OCI-LY3 (cell line): ENCODE data around the gene KCND1.
"Not testable (repeated sequence)": the region's sequence is repeated elsewhere in the genome, so short reads cannot be mapped to it uniquely, and the experiment has no call there.

Source experiments
- EZH2phosphoT487 ChIP-seq: fragments of 200-600 bp; shearing (Covaris generic); IDR thresholded peaks from 2 replicates; pipeline ENCODE4 v1.6.1; 2018; ENCODE audit warnings: antibody characterized with exemption, mixed run types, low read depth
- TF ChIP-seq, protein P1 (sequence below): fragments of 200-600, 300-600 bp; sonication (generic); IDR thresholded peaks from 2 replicates; pipeline ENCODE4 v1.5.1; 2014; ENCODE audit warnings: antibody characterized with exemption, low read length, low read depth

DNA sequence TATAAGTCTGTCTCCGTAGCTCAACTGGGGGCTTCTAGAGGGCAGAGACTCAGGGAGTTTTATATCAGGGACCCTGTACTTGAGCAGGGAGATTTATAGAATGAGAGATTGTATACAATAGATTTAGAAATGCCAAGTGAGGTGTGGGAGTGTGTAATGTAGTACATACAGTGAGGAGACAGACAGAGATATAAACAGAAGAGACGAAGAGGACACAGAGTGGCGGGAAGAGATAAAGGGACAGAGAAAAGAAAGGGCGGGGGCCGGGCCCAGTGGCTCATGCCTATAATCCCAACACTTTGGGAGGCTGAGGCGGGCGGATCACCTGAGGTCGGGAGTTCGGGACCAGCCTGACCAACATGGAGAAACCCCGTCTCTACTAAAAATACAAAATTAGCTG, 8.7 kb upstream of the KCND1 start:
- TF ChIP-seq, protein P1, sequence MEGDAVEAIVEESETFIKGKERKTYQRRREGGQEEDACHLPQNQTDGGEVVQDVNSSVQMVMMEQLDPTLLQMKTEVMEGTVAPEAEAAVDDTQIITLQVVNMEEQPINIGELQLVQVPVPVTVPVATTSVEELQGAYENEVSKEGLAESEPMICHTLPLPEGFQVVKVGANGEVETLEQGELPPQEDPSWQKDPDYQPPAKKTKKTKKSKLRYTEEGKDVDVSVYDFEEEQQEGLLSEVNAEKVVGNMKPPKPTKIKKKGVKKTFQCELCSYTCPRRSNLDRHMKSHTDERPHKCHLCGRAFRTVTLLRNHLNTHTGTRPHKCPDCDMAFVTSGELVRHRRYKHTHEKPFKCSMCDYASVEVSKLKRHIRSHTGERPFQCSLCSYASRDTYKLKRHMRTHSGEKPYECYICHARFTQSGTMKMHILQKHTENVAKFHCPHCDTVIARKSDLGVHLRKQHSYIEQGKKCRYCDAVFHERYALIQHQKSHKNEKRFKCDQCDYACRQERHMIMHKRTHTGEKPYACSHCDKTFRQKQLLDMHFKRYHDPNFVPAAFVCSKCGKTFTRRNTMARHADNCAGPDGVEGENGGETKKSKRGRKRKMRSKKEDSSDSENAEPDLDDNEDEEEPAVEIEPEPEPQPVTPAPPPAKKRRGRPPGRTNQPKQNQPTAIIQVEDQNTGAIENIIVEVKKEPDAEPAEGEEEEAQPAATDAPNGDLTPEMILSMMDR: not testable (repeated sequence)
- not testable (repeated sequence) for TF ChIP-seq EZH2phosphoT487
